LNCAP (cell line): ENCODE results near the gene LRRC42.

Experiments used
- TF ChIP-seq, protein P1 (sequence below): fragments of 450-650 bp; IDR thresholded peaks from 2 replicates; pipeline ENCODE4 v1.5.1; 2017; ENCODE audit warnings: mild to moderate bottlenecking

The LRRC42 gene, protein sequence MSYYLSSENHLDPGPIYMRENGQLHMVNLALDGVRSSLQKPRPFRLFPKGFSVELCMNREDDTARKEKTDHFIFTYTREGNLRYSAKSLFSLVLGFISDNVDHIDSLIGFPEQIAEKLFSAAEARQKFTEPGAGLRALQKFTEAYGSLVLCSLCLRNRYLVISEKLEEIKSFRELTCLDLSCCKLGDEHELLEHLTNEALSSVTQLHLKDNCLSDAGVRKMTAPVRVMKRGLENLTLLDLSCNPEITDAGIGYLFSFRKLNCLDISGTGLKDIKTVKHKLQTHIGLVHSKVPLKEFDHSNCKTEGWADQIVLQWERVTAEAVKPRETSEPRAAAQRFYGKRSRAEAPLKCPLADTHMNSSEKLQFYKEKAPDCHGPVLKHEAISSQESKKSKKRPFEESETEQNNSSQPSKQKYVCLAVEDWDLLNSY

DNA sequence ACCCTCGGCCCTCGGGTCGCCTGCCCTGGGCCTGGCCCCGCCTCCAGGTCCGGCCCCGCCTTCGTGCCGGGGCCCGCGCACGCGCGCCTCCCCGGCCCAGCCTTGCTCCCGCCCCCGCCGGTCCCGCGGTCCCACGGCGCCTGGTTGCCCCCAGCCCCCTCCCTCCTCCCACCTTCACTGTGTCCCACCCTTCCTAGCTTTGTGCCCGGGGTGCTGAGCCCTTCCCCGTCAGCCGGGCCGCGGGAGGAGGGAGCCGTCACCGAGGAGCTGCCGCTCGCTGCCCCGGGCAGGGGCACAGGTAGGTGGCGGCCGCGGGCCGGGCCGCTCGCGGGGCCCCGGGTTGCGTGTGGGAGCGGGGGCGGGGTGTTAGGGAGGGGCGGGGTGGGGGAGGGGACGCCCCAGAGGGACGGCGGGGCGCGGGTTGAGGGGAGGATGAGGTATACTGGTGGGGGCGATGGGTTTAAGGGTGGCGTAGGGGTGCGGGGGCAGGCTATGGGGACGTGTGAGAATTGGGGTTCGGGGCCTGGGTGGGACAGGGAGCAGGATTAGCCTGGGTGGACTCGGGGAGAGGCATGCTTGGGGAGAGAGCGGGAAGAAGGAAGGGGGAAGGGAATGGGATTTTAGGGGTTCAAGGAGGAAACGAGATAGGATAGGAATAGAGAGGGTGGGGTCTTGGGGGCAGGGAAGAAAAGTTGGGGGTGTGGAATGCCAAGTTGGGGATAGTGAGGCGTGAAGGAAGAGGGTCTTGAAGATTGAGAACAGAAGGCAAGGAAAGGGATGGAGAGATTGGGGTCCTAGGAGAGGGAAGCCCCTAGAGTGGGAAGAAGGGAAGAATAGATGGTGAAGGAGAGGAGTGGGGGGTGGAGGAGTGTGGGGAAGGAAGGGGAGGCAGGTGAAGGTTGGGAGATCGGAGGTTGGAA lies at the start of gene LRRC42:
Gene LRRC42, plus strand, starts transcription at position 99 of the 920 bp plus-strand sequence. CDS start 5,650 bp downstream, outside the sequence.
- TF ChIP-seq, protein P1, sequence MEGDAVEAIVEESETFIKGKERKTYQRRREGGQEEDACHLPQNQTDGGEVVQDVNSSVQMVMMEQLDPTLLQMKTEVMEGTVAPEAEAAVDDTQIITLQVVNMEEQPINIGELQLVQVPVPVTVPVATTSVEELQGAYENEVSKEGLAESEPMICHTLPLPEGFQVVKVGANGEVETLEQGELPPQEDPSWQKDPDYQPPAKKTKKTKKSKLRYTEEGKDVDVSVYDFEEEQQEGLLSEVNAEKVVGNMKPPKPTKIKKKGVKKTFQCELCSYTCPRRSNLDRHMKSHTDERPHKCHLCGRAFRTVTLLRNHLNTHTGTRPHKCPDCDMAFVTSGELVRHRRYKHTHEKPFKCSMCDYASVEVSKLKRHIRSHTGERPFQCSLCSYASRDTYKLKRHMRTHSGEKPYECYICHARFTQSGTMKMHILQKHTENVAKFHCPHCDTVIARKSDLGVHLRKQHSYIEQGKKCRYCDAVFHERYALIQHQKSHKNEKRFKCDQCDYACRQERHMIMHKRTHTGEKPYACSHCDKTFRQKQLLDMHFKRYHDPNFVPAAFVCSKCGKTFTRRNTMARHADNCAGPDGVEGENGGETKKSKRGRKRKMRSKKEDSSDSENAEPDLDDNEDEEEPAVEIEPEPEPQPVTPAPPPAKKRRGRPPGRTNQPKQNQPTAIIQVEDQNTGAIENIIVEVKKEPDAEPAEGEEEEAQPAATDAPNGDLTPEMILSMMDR: peak; percentile 40

DNA sequence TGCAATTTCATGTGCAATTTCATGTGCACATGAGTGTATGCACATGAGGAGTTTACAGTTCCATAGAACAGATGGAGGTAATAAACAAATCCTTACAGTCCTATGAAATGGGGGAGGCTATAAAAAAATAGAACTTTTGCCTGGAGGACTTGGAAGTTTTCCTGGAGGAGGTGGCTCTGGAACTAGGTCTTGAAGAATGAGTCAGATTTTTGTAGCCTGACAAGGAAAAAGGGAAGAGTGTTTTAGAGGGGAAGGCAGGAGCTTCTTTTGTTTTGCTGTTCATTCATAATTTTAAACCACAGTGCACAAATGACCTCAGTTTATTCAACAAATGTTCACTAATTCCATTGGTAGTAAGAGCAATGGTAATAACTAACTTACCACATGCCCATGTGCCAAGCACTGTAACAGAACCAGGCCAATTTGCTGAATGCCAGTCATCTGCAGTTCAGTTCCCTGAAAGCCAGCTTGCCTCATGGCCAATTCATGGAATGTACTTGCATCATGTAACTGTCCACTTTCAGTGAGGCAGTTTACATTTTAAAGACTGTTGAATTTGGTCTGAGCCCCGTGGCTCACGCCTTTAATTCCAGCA lies 49.4 kb upstream of the LRRC42 start:
- TF ChIP-seq, protein P1: no peak

DNA sequence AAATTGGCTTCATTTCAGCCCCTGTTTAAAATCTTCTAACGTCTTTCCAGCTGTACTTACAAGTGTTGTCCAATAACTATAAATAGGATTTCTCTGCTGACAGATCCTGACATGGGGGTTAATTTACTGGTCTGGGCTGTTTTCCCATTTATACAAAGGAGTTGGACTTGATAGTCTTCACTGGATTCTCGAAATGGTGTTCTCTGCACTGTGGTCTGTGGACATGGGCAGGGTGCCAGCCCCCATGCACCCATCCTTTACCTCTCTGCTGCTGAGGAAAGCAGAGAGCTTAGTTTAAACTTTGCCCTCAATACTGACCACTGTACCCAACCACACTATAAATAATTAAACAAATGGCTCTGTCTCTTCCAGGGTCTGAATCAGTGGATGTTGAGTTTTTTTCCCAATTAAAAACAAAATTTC lies 46.9 kb upstream of the LRRC42 start:
- TF ChIP-seq, protein P1: no peak

DNA sequence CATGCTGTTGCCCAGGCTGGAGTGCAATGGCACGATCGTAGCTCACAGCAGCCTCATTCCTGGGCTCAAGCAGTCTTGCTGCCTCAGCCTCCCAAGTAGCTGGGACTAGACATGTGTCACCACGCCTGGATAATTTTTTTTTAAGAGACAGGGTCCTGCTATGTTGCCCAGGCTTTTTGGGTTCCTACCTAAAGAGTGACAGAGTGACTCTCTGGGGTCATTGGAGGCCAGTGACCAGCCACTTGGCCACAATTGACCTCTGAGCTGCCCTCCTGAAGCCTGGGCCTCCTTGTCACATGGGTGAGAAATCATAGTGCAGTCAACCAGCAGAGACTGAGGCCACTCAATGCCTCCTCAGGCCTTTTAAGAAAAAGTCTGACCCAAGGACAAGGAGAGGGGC lies 46.4 kb upstream of the LRRC42 start:
- TF ChIP-seq, protein P1: no peak

DNA sequence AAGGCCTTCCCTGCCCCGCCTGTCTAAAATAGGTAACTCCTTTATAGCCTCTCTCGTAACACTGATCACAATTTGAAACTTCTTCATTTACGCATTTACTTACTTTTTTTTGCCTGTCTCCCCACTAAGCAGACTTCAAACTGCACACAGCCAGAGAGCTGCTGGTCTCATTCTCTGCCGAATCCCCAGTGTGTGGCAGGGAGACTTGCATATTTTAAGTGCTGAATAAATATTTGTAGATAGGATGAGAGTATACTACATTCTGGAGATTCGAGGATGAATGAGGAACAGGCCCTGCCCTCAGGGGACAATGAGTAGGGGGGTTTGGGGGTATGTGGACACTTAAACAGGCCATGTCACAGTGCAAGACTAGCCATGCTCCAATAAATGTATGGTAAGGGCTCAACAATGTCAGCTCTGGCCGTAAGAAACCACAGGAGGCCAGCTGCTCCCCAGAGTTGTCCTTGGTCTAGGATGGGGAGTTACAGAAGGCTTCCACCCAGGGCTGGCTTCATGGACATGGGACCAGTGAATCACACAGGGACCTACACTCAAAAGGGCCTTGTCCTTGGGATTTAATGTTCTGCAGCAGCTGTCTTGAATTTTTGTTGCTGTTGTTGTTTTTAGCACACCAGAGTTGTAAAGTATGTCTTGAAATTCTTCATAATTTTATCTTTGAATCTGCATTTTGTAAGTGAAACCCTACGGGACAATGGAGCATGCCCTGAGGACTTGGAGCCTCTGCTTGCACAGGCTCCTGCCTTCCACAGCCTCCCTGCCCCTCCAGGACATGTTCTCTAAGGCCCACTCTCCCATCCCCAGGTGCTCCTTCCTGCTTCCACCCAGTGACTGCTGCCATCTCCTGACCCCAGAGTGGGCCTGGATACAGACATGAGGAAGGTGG lies 43.7 kb upstream of the LRRC42 start:
- TF ChIP-seq, protein P1: no peak

DNA sequence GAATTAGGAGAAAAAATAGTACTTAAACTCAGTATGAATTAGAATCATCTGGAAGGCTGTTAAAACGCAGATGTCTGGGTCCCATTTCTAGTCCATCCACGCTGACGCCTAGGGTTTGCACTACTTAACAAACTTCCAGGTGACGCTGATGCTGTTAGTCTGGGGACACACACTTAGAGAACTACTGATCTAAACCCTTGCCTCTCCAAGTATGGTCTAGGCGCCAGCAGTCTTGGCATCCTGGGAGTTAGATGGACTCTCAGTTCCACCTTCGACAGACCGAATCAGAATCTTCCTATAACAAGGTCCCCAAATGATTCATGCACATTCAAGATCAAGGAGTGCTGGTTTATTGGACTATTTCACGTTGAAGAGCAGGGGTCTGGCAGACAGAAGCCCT lies 40.6 kb upstream of the LRRC42 start:
- TF ChIP-seq, protein P1: no peak
